GM12878 (cell line): ENCODE measurements around the gene SH2B2. TPM values are rescaled to one million over a fixed set of nuclear protein-coding genes. Genes with fewer than 3 reads are reported as not detected.

Source experiments
- ATAC-seq: fragments of 200-7000 bp; cut with Tn5 transposase; 3 replicates; pipeline ENCODE4 v1.9.1; 2020; ENCODE audit warnings: mild to moderate bottlenecking, moderate library complexity
- BruUV-seq: library from RNA; stranded (reverse); fragments of 400-500 nt; replicated peaks from 2 replicates; lab custom pipeline; 2021; lab: Mats Ljungman, UMichigan
- CTCF ChIA-PET: fragments of 300-600 bp; sonication (Branson Sonifier 250); formaldehyde crosslinking; extraction: SDS; loops from one replicate; lab custom pipeline; 2021; ENCODE audit warnings: inconsistent platforms; lab: Yijun Ruan, JAX
- POLR2A ChIA-PET: fragments of 350-600 bp; formaldehyde crosslinking; extraction: SDS; loops from one replicate; lab custom pipeline; 2021; ENCODE audit warnings: inconsistent platforms; lab: Charles Lee
- RAD21 ChIA-PET: fragments of 300-600 bp; sonication (Branson Sonifier 250); formaldehyde crosslinking; loops from one replicate; lab custom pipeline; 2023; ENCODE audit warnings: antibody characterized with exemption; ENCODE audit not compliant: unreplicated experiment; lab: Charles Lee
- SMC1A ChIA-PET: fragments of 300-600 bp; sonication (Branson Sonifier 250); formaldehyde crosslinking; loops from one replicate; lab custom pipeline; 2023; ENCODE audit not compliant: unreplicated experiment, uncharacterized antibody; lab: Charles Lee
- DNase-seq: peaks from one replicate; pipeline ENCODE4 v3.0.0-alpha.2; 2011; ENCODE audit warnings: low read depth, low spot score
- FAIRE-seq: peaks from 3 replicates; lab custom pipeline; 2011; peaks lifted over from hg19 to GRCh38; lab: Jason Lieb, UNC
- H2AFZ ChIP-seq: 2 replicates; pipeline ENCODE4 v1.6.0; 2011; ENCODE audit warnings: low read depth, low read length, control low read depth; ENCODE audit not compliant: control insufficient read depth
- H3K27ac ChIP-seq: 2 replicates; pipeline ENCODE4 v1.5.1; 2011; ENCODE audit warnings: control low read depth; ENCODE audit not compliant: control insufficient read depth, insufficient read depth
- H3K27me3 ChIP-seq, 2 experiments: replicated peaks in 1 of 2; 2 replicates each; pipeline versions ENCODE4 v1.6.0 to v1.6.1; 2011; ENCODE audit warnings: low read length in 1 of 2; ENCODE audit not compliant: control insufficient read depth in 2 of 2, insufficient read depth in 2 of 2
- H3K36me3 ChIP-seq, 2 experiments: 2 replicates each; pipeline ENCODE4 v1.5.1; 2011; ENCODE audit warnings: low read length in 1 of 2; ENCODE audit not compliant: control insufficient read depth in 2 of 2, insufficient read depth in 2 of 2
- H3K4me1 ChIP-seq: 2 replicates; pipeline ENCODE4 v1.6.1; 2011; ENCODE audit warnings: mild to moderate bottlenecking, low read length, moderate library complexity, mixed read lengths; ENCODE audit not compliant: control insufficient read depth, insufficient read depth
- H3K4me2 ChIP-seq: 2 replicates; pipeline ENCODE4 v1.6.0; 2011; ENCODE audit warnings: control low read depth; ENCODE audit not compliant: control insufficient read depth, insufficient read depth
- H3K4me3 ChIP-seq: fragments of 200-600 bp; sonication (generic); 2 replicates; pipeline ENCODE4 v1.5.1; 2016
- H3K79me2 ChIP-seq: 2 replicates; pipeline ENCODE4 v1.6.0; 2011; ENCODE audit warnings: low read length; ENCODE audit not compliant: control insufficient read depth, insufficient read depth
- H3K9ac ChIP-seq: 2 replicates; pipeline ENCODE4 v1.8.0; 2011; ENCODE audit warnings: low read length, control low read depth, mixed read lengths; ENCODE audit not compliant: control insufficient read depth, insufficient read depth
- H3K9me3 ChIP-seq: replicated peaks from 3 replicates; pipeline ENCODE4 v1.5.1; 2011; ENCODE audit warnings: mild to moderate bottlenecking, low read length; ENCODE audit not compliant: control insufficient read depth, insufficient read depth
- H4K20me1 ChIP-seq: 2 replicates; pipeline ENCODE4 v1.6.0; 2011; ENCODE audit not compliant: control insufficient read depth, insufficient read depth
- BCL11A ChIP-seq: IDR thresholded peaks from 2 replicates; pipeline ENCODE4 v1.6.1; 2011; ENCODE audit warnings: low read depth, low read length
- CBX3 ChIP-seq: fragments of 200-600 bp; sonication (generic); IDR thresholded peaks from 2 replicates; pipeline ENCODE4 v1.6.1; 2016; ENCODE audit warnings: low read depth, borderline replicate concordance
- CHD2 ChIP-seq: IDR thresholded peaks from 2 replicates; pipeline ENCODE4 v1.6.1; 2011; ENCODE audit warnings: low read depth, low read length, improper control_type of control experiment, borderline replicate concordance
- POLR2AphosphoS5 ChIP-seq: IDR thresholded peaks from 2 replicates; pipeline ENCODE4 v1.6.1; 2011; ENCODE audit warnings: mild to moderate bottlenecking, low read length, inconsistent platforms
- RUNX3 ChIP-seq: IDR thresholded peaks from 2 replicates; pipeline ENCODE4 v1.6.1; 2012; ENCODE audit warnings: low read length, inconsistent platforms
- SPI1 ChIP-seq: IDR thresholded peaks from 2 replicates; pipeline ENCODE4 v1.6.1; 2011; ENCODE audit warnings: low read depth, mild to moderate bottlenecking, low read length, moderate library complexity, borderline replicate concordance; ENCODE audit not compliant: insufficient read depth
- YY1 ChIP-seq: IDR thresholded peaks from 2 replicates; pipeline ENCODE4 v1.6.1; 2011; ENCODE audit warnings: low read depth, mild to moderate bottlenecking, low read length
- ZNF207 ChIP-seq: fragments of 450-650 bp; IDR thresholded peaks from 2 replicates; pipeline ENCODE4 v1.6.1; 2014; ENCODE audit warnings: antibody characterized with exemption, mild to moderate bottlenecking, borderline replicate concordance
- WGBS: methylation state at CpG from one replicate; pipeline ENCODE4 v1.1.6; 2016; ENCODE audit warnings: low lambda C conversion rate; ENCODE audit not compliant: insufficient replicate concordance, insufficient coverage; ENCODE audit errors: missing lambda C conversion rate; 5-methylcytosine and 5-hydroxymethylcytosine counted together
- in situ Hi-C: fragments of 300-500 bp; cut with MboI; formaldehyde crosslinking; loops from 9 replicates; pipeline ENCODE4 v1.14.3; 2018; ENCODE audit warnings: mixed read lengths
- intact Hi-C: fragments of 100-400 bp; cut with micrococcal nuclease; formaldehyde crosslinking; loops from one replicate; pipeline ENCODE4 v1.14.2; 2022; ENCODE audit not compliant: unreplicated experiment
- polyA plus RNA-seq, 11 experiments: library from polyadenylated mRNA; depleted of rRNA in 4 of 11; unstranded in 6 of 11; stranded (reverse) in 5 of 11; fragments of >200 nt; fragmentation: Nextera tagmentation in 4 of 11; fragmentation: Illumina TruSeq in 1 of 11; extraction: Ambion mirVana in 4 of 11; extraction: Trizol in 1 of 11; gene quantifications; 1 replicate in 1 of 11; 2 replicates in 10 of 11; pipeline versions ENCODE4 v1.2.1 to v1.2.3, GENCODE V29; 2011 to 2016; ENCODE audit warnings: inconsistent platforms in 2 of 11, missing spikeins in 2 of 11, low read depth in 1 of 11
- total RNA-seq, 4 experiments: library from RNA; depleted of rRNA in 3 of 4; stranded (reverse); fragments of >200 nt in 3 of 4; fragmentation: Illumina TruSeq in 1 of 4; extraction: Trizol in 1 of 4; gene quantifications; 2 replicates each; pipeline versions ENCODE4 v1.2.1 to v1.2.3, GENCODE V29; 2013 to 2021
- TF ChIP-seq, protein P1 (sequence below): IDR thresholded peaks from 2 replicates; pipeline ENCODE4 v1.6.1; 2012; ENCODE audit warnings: low read depth, low read length, improper control_type of control experiment

SH2B2 gene
- total and polyA plus RNA-seq, 10 of the 15 experiments (the other 5 are each of a cell fraction or from before 2014, with no cell fraction given): 0.13 to 55.1 (median 7.4) TPM; not detected in 1

DNA sequence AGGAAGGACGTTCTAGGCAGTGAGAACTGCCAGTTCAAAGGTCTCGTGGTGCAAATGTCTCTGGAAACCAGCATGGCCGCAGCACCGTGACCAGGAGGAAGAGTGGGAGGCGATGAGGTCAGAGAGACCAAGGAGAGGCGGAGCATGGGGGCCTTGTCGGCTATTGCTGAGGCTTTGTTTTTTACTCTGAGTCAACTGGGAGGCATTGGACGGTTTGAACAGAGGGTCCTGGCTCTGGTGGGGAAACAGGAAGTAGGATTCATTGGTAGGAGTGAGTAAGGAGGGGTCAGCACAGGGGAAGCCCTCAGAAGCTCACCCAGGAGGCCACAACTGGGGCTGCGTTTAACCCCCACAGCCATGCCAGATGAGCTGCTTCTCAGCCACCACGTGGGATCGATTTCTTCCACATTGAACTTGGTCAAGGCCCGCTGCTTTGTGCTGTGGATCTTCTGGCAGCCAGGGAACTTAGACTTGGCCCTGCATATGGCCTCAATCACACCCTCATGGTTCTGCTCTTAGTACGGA is 22.2 kb upstream of the SH2B2 start:
- in situ Hi-C loops (loop anchor here (25.0 kb wide), 1 partner anchor 902 kb away; the partner anchor contains the start of gene COL26A1), intact Hi-C loops (no loop called here)
- Histone ChIP-seq H2AFZ (no peak overlapping the region), H4K20me1 (no peaks in the 10 kb centered on the region), H3K79me2 (no peaks in the 10 kb centered on the region), H3K9me3 (no peaks in the 10 kb centered on the region), H3K4me1 (no peaks in the 10 kb centered on the region), H3K4me3 (no peak overlapping the region), H3K36me3 (no peaks in the 10 kb centered on the region), H3K4me2 (no peak overlapping the region), H3K27ac (no peak overlapping the region), H3K27me3 (no peaks in the 10 kb centered on the region; a peak in 1 of 4 replicates), H3K9ac (no peak overlapping the region)
- RAD21 ChIA-PET: no interaction called here
- TF ChIP-seq YY1: peak; percentile 76
- TF ChIP-seq SPI1: 0 out of 2 replicates have a peak, but pooled peaks have one; percentile 6
- TF ChIP-seq, protein P1, sequence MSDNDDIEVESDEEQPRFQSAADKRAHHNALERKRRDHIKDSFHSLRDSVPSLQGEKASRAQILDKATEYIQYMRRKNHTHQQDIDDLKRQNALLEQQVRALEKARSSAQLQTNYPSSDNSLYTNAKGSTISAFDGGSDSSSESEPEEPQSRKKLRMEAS: no peak
- peak; percentile 4; the same call in 1 of the 2 replicates for TF ChIP-seq RUNX3
- FAIRE-seq (no peak), ATAC-seq (peak; percentile 44), DNase-seq (no peak)
- SMC1A ChIA-PET: no interaction called here
- BruUV-seq: no TSS peak
- CTCF ChIA-PET: no interaction called here
- POLR2A ChIA-PET: no interaction called here
- 36% methylated on average over 13 of the region's 13 CpGs for WGBS

DNA sequence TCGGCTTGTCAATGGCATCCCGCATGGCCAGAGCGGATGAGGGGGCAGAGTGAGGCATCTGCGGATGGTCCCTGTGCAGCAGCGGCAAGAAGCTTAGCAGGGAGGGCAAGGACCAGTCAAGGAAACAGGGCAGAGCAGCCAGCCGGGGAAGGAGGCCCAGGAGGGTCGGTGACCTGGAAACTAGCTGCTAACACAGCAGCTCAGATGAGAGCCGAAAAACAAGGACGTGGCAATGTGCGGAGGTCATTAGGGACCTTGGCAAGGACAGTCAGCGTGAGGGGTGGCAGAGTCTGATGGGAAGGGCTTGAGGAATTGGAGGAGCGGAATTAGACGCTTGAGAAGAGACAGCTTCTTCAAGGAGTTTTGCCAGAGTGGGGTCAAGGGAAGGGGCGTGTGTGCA is 20.1 kb upstream of the SH2B2 start:
- no TSS peak for BruUV-seq
- ChIA-PET CTCF (no interaction called here), POLR2A (no interaction called here), RAD21 (no interaction called here), SMC1A (no interaction called here)
- no peak overlapping the region for H3K27ac ChIP-seq
- no peaks in the 10 kb centered on the region for H3K36me3 ChIP-seq
- ATAC-seq (no peak), DNase-seq (no peak), FAIRE-seq (no peak)
- intact Hi-C loops (no loop called here), in situ Hi-C loops (loop anchor here (25.0 kb wide), 1 partner anchor 904 kb away; the partner anchor contains the start of gene COL26A1)
- H3K4me1 ChIP-seq: no peaks in the 10 kb centered on the region
- 55% methylated on average over 14 of the region's 14 CpGs for WGBS
- TF ChIP-seq POLR2AphosphoS5: no peak
- no peak for TF ChIP-seq CBX3
- TF ChIP-seq ZNF207: no peak
- no peak for TF ChIP-seq BCL11A
- TF ChIP-seq YY1: no peak
- no peak for TF ChIP-seq CHD2
- no peak overlapping the region for H3K4me2 ChIP-seq
- H3K4me3 ChIP-seq: no peak overlapping the region
- H3K9me3 ChIP-seq: no peaks in the 10 kb centered on the region
- no peak overlapping the region for H3K9ac ChIP-seq
- H2AFZ ChIP-seq: no peak overlapping the region
- no peaks in the 10 kb centered on the region for H3K79me2 ChIP-seq
- no peaks in the 10 kb centered on the region; a peak in 1 of 4 replicates for H3K27me3 ChIP-seq
- no peaks in the 10 kb centered on the region for H4K20me1 ChIP-seq
